Stimulated activated CD4-positive, alpha-beta T cell treated with anti-CD3 and anti-CD28 coated beads, Interleukin-4, amount 100 ng/mL, for 4 hours (primary cell): Measurements from ENCODE around the gene FUZ.

ENCODE experiments used
- DNase-seq, 2 experiments: peaks; one replicate each; pipeline ENCODE4 v3.0.0-alpha.2; 2020

Gene FUZ

GRCh38 chr19:49850487-49851342, 37.6 kb upstream of the FUZ start, which contains the start of gene PTOV1:
PTOV1 (plus strand) TSS chr19:49851159.
- peak; percentile 83 to 88 for DNase-seq

DNA sequence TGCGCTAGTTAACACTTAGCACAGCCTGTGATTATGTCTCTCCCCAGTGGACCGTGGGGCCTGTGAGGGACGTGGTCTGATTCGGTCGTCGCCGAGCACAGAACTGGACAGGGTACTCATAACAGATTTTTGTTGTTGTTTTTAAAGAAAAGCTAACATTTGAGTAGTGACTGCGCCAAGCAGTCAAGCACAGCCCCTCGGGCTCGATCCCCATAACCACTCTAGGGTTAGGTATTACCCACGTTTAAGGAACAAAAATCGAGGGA, 37.1 kb upstream of the FUZ start:
- DNase-seq, result no peak

GRCh38 chr19:49849433-49850220, 36.5 kb upstream of the FUZ start:
- DNase-seq, result no peak

DNA sequence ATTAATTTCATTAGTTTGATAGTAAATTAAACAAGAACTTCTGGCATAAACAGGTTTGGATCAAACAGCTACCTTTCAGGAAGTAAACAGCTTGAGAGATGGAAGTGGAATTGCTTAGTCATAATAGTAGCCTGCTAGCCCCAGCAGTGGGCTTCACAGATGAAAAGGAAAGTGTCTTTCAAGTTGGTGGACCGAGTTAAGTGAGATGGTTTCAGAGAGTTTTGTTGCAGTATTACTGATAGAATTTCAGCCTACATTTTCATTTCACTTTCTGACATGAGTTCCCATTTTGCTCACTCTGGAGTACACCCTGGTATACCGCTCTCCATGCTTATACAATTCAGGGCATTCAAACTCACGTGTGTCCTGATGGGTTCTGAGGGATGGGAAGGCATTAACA, 35.8 kb upstream of the FUZ start:
- DNase-seq, result no peak

- DNase-seq, result no peak
Measured at GRCh38 chr19:49847731-49848696, 34.9 kb upstream of the FUZ start.

DNA sequence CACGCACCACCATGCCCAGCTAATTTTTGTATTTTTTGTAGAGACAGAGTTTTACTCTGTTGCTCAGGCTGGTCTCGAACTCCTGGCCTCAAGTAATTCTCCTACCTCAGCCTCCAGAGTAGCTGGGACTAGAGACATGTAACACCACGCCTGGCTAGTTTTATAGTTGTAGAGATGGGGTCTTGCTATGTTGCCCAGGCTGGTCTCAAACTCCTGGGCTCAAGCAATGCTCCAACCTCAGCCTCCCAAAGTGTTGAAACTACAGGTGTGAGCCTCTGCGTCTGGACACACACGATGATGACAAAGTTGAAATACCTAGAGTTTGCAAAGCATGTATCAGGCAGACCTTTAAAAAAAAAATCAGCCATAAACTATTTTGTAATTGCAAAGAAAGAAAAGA, 33.3 kb upstream of the FUZ start:
- DNase-seq, result no peak

DNA sequence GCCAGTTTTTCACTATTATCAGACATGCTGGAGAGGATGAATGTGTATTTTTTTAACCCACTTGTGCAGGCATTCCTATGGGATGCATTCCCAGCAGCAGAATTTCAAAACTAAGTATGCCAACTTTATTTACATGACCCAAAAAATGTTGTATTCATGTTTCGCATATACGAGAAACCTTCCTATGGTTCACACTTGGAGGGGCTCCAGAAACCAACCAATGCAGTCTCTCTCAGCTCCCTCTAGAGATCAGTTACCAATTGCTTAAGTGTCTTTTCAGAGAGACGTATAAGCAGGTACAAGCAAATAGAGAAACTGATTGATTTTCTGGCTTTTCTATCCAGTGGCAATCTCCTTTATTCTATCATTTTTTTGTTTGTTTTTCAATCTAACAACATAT, 32.3 kb upstream of the FUZ start:
- DNase-seq, result no peak

DNA sequence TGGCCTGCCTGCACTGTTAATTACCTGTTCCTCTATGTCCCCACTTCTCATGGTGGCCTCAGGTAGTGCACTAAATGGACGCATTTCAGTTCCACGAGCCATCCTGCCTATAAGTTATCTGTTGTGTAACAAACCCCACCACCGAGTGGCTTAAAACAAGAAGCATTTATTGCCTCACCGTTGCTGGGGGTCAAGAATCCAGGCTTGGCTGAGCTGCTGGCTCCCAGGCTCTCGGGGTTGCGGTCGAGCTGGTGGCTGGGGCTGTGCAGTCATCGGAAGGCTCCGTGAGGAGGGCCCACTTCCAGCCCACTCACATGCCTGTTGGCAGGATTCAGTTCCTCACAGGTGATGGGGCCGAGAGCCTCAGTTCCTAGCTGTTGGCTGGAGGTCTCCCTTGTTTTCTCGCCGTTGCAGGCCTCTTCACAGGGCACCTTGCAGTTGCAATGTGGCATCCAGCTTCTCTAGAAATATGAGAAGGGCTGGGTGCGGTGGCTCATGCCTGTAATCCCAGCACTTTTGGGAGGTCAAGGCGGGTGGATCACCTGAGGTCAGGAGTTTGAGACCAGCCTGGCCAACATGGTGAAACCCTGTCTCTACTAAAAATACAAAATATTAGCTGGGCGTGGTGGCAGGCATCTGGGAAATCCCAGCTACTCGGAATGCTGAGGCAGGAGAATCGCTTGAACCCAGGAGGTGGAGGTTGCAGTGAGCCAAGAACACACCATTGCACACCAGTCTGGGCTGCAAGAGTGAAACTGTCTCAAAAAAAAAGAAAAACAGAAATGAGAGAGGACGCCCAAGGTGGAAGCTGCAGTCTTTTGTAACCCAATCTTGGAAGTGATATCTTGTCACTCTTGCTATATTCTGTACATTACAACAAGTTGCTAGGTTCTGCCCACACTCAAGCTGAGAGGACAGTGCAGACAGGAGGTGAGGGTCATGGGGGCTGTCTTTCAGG, 31.3 kb upstream of the FUZ start:
- DNase-seq, result no peak

- no peak for DNase-seq
Measured at GRCh38 chr19:49843265-49843664, 30.2 kb upstream of the FUZ start.

GRCh38 chr19:49840736-49841249, 27.7 kb upstream of the FUZ start:
- no peak for DNase-seq

GRCh38 chr19:49840321-49840720, 27.2 kb upstream of the FUZ start:
- no peak for DNase-seq

DNA sequence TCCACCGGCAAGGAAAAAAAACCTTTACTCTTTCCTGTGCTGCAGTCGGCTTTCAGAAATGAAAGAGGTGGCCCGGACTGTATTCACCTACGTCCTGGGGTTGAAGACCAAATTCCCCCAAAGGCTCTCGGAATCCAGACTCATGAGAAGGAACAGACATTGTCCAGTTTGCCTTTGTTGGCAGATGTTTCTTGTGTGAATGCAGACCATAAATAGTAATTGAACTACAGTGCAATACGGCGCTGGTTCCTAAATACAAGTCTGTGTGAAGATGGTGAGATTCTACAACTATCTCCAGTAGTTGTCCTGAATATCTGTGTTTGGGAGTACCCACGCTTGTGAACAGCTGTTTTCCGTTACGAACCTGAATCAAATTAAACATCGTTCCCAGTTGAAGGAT, 26.6 kb upstream of the FUZ start:
- no peak for DNase-seq

DNA sequence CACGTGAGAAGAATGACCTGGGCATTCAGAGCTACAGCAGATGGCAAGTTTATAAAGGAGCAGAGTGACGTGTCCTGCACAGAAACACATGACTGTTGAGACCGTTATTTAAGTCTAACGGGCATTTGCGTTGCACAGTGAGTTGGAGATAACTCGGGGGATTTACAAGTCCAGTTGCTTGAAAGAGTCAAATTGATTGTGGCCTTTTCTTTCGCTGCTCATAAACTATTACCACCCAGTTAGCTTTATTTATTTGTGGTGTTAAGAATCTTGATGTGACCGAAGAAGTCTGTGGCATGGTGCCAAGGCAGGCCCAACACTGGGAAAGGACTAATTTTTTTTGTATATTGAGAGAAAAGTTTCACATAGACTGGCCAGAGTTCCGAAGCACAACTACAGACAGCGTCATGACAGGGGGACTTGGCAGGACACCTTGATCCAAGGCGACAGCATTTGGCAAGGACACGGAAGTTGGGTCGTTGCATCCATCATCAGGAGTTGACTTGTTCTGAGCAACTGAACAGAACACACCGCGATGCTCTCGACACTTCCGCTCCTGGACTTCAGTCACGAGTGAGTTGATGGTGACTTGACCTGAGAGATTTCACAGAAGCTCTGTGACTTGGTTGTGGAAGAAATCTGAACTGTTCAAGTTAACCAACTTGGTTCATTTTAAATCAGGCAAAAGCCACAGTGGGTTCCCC, 25.9 kb upstream of the FUZ start:
- no peak for DNase-seq

- no peak for DNase-seq
Measured at GRCh38 chr19:49837425-49837824, 24.3 kb upstream of the FUZ start.

DNA sequence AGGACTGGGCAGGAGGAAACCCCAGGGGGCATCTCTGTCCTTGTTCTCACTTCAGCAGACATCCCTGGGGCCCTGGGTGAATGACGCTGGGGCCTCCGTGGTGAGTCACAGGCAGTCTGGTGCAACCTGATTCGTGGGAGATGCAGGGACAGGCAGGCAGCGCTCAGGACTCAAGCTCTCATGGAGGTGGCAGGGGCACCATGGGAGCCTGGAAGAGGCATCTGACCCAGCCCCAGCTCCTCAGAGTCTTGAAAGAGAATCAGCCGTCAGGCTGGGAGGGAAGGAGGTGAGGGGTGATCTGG, 23.9 kb upstream of the FUZ start:
- DNase-seq, result no peak

- DNase-seq, result no peak
Measured at GRCh38 chr19:49836176-49837008, 23.3 kb upstream of the FUZ start.

DNA sequence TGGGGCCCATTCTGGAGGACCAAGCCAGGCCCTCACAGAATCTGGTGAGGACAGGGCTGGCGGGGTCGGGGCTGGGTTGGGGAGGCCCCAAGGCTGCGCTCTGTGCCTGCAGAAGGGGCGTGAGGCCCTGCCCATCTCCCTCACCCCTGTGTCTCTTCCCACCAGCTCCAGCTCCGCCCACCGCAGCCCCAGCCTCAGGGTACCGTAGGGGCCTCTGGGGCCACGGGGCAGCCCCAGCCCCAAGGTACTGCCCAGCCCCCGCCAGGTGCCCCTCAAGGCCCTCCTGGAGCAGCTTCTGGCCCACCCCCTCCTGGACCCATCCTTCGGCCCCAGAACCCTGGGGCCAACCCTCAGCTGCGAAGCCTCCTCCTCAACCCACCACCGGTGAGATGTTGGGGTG, 22.5 kb upstream of the FUZ start:
- DNase-seq, result no peak

- no peak for DNase-seq
Measured at GRCh38 chr19:49833599-49833998, 20.5 kb upstream of the FUZ start.

DNA sequence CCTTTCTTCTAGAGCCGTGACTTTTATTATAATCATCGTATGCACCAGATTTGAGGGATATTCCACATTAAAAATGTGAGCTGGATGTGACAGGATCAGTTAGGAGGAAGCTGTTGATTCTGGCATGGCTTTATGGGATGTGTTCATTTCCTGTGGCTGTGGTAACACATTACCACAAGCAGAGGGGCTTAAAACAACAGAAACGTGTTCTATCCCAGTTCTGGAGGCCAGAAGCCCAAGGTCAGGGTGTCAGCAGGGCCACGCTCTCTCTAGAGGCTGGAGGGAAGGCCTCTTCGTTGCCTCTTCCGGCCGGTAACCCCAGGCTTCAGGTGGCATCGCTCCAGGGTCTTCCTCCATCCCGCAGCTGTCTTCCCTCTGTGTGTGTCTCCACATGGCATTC, 19.5 kb upstream of the FUZ start:
- DNase-seq, result no peak

DNA sequence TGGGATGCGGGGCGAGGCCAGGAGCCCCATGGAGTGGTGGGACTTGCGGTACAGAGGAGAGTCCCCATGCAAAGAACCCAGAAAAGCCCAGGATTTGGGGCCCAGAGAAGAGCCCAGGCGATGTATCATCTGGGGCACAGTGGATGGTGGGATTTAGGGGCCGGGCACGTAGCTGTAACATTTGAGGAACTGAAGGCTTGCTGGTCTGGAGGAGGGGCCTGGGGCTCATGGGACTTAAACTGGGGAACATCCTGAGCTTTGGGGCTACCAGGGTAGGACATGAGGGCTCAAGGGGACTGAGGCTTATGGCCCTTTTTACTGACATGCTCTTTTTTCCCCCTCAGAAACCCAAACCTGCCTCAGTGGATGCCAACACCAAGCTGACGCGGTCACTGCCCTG, 18.5 kb upstream of the FUZ start:
- DNase-seq, result no peak

GRCh38 chr19:49830766-49831165, 17.7 kb upstream of the FUZ start:
- DNase-seq, result no peak
